ENCODE results near the gene GPHB5.
A peak's percentile ranks its signal among the peaks of the same experiment; 100 is the strongest.

The GPHB5 gene

GRCh38 chr14:63318835-63319234, at the start of gene GPHB5:
Gene GPHB5, minus strand, starts transcription at chr14:63318935. Its CDS starts 1,086 bp downstream, at chr14:63317849.
- DNase-seq (ENCODE audit: low read depth) = no peak
- no peak within 1 kb of the TSS for H3K4me3 ChIP-seq (ENCODE audit: low read depth, low read length)
- no peak for TF ChIP-seq CTCF (IDR thresholded peaks at IDR 0.05; ENCODE audit: insufficient read depth, low read depth, low read length, missing control alignments)

- TF ChIP-seq CTCF (IDR thresholded peaks at IDR 0.05; ENCODE audit: insufficient read depth, low read depth, low read length, missing control alignments) = no peak
- no peak overlapping the region for H3K4me3 ChIP-seq (ENCODE audit: low read depth, low read length)
- DNase-seq (ENCODE audit: low read depth) = no peak
Observed at GRCh38 chr14:63367742-63368364, 49.1 kb upstream of the GPHB5 start.

GRCh38 chr14:63362389-63362819, 43.7 kb upstream of the GPHB5 start:
- DNase-seq (ENCODE audit: low read depth) = no peak
- TF ChIP-seq CTCF (IDR thresholded peaks at IDR 0.05; ENCODE audit: insufficient read depth, low read depth, low read length, missing control alignments) = no peak
- H3K4me3 ChIP-seq (ENCODE audit: low read depth, low read length) = no peak overlapping the region

GRCh38 chr14:63361790-63362189, 43.1 kb upstream of the GPHB5 start:
- peak; percentile 17 for DNase-seq (ENCODE audit: low read depth)
- TF ChIP-seq CTCF (IDR thresholded peaks at IDR 0.05; ENCODE audit: insufficient read depth, low read depth, low read length, missing control alignments) = peak; percentile 13
- H3K4me3 ChIP-seq (ENCODE audit: low read depth, low read length) = no peak overlapping the region

- H3K4me3 ChIP-seq (ENCODE audit: low read depth, low read length) = no peak overlapping the region
- no peak for TF ChIP-seq CTCF (IDR thresholded peaks at IDR 0.05; ENCODE audit: insufficient read depth, low read depth, low read length, missing control alignments)
- no peak for DNase-seq (ENCODE audit: low read depth)
Observed at GRCh38 chr14:63357841-63358240, 39.1 kb upstream of the GPHB5 start.

GRCh38 chr14:63345826-63346225, 27.1 kb upstream of the GPHB5 start:
- H3K4me3 ChIP-seq (ENCODE audit: low read depth, low read length) = no peak overlapping the region
- no peak for DNase-seq (ENCODE audit: low read depth)
- TF ChIP-seq CTCF (IDR thresholded peaks at IDR 0.05; ENCODE audit: insufficient read depth, low read depth, low read length, missing control alignments) = no peak

GRCh38 chr14:63344336-63344735, 25.6 kb upstream of the GPHB5 start:
- TF ChIP-seq CTCF (IDR thresholded peaks at IDR 0.05; ENCODE audit: insufficient read depth, low read depth, low read length, missing control alignments) = no peak
- H3K4me3 ChIP-seq (ENCODE audit: low read depth, low read length) = no peak overlapping the region
- DNase-seq (ENCODE audit: low read depth) = no peak
